NT2/D1 (cell line): Measurements from ENCODE around the gene TTC31.

Source experiments
- DNase-seq: peaks from one replicate; pipeline ENCODE4 v3.0.0-alpha.2; 2011; ENCODE audit warnings: low read depth, low spot score
- H3K27me3 ChIP-seq: 2 replicates; pipeline ENCODE4 v1.6.0; 2011; ENCODE audit warnings: mild to moderate bottlenecking; ENCODE audit not compliant: insufficient read length, insufficient read depth
- H3K36me3 ChIP-seq: 2 replicates; pipeline ENCODE4 v1.6.1; 2011; ENCODE audit warnings: mild to moderate bottlenecking, low read length, mixed read lengths; ENCODE audit not compliant: insufficient read depth, insufficient read length
- H3K4me1 ChIP-seq: 2 replicates; pipeline ENCODE4 v1.5.1; 2011; ENCODE audit not compliant: insufficient read depth, insufficient read length
- H3K4me3 ChIP-seq: 2 replicates; pipeline ENCODE4 v1.5.1; 2011; ENCODE audit warnings: low read depth; ENCODE audit not compliant: insufficient read length
- H3K9ac ChIP-seq: 2 replicates; pipeline ENCODE4 v1.6.0; 2011; ENCODE audit warnings: low read depth; ENCODE audit not compliant: insufficient read length
- H3K9me3 ChIP-seq: 2 replicates; pipeline ENCODE4 v1.5.1; 2011; ENCODE audit warnings: mild to moderate bottlenecking, low read length; ENCODE audit not compliant: insufficient read depth
- SUZ12 ChIP-seq: IDR thresholded peaks from 2 replicates; pipeline ENCODE4 v1.6.1; 2011; ENCODE audit not compliant: insufficient read length, insufficient read depth; ENCODE audit errors: extremely low read depth
- YY1 ChIP-seq: IDR thresholded peaks from 2 replicates; pipeline ENCODE4 v1.6.1; 2011; ENCODE audit not compliant: insufficient read length, insufficient read depth
- ZNF274 ChIP-seq: IDR thresholded peaks from 2 replicates; pipeline ENCODE4 v1.6.1; 2011; ENCODE audit warnings: mild to moderate bottlenecking, low read depth, low read length

TTC31 gene

GRCh38 chr2:74496997-74497776 lies 14.3 kb downstream of the TTC31 start:
- H3K4me3 ChIP-seq = no peak overlapping the region
- TF ChIP-seq ZNF274 = no peak
- no peak for TF ChIP-seq SUZ12
- TF ChIP-seq YY1 = no peak
- peaks cover 70% of the 10 kb centered on the region for H3K27me3 ChIP-seq
- H3K9ac ChIP-seq = peak overlapping the region; percentile 74
- no peaks in the 10 kb centered on the region for H3K9me3 ChIP-seq
- DNase-seq = no peak
- peaks cover 23% of the 10 kb centered on the region for H3K4me1 ChIP-seq
- H3K36me3 ChIP-seq = peaks cover 23% of the 10 kb centered on the region

GRCh38 chr2:74497777-74498499 lies 15.1 kb downstream of the TTC31 start:
- Histone ChIP-seq H3K4me3 (peak overlapping the region; percentile 39), H3K36me3 (peaks cover 16% of the 10 kb centered on the region), H3K9me3 (no peaks in the 10 kb centered on the region), H3K27me3 (peaks cover 78% of the 10 kb centered on the region), H3K4me1 (peaks cover 23% of the 10 kb centered on the region), H3K9ac (peak overlapping the region; percentile 74)
- no peak for DNase-seq
- TF ChIP-seq ZNF274 (no peak), YY1 (no peak), SUZ12 (no peak)

GRCh38 chr2:74498500-74499266 lies 15.8 kb downstream of the TTC31 start:
- peak overlapping the region; percentile 39 for H3K4me3 ChIP-seq
- no peaks in the 10 kb centered on the region for H3K9me3 ChIP-seq
- TF ChIP-seq SUZ12 (peak; percentile 18), YY1 (no peak), ZNF274 (no peak)
- no peak for DNase-seq
- H3K27me3 ChIP-seq = peaks cover 85% of the 10 kb centered on the region
- peak overlapping the region; percentile 33 for H3K9ac ChIP-seq
- peaks cover 23% of the 10 kb centered on the region for H3K4me1 ChIP-seq
- H3K36me3 ChIP-seq = peaks cover 9% of the 10 kb centered on the region

- H3K36me3 ChIP-seq = peaks cover 2% of the 10 kb centered on the region
- DNase-seq = no peak
- H3K9me3 ChIP-seq = no peaks in the 10 kb centered on the region
- TF ChIP-seq SUZ12 = peak; percentile 42
- TF ChIP-seq YY1 = no peak
- TF ChIP-seq ZNF274 = no peak
- peaks cover 92% of the 10 kb centered on the region for H3K27me3 ChIP-seq
- H3K9ac ChIP-seq = peak within 1 kb of the TSS; percentile 50
- H3K4me3 ChIP-seq = peak within 1 kb of the TSS; percentile 39
- peaks cover 23% of the 10 kb centered on the region for H3K4me1 ChIP-seq
Observed at GRCh38 chr2:74499267-74499939, 16.5 kb downstream of the TTC31 start, which contains the start of gene LBX2. Gene LBX2 (minus strand): TSS chr2:74499603. CDS start chr2:74499537, 66 bp downstream.

GRCh38 chr2:74499940-74500577 lies 17.2 kb downstream of the TTC31 start:
- H3K27me3 ChIP-seq = peaks cover 92% of the 10 kb centered on the region
- peak overlapping the region; percentile 39 for H3K4me3 ChIP-seq
- H3K4me1 ChIP-seq = peaks cover 23% of the 10 kb centered on the region
- H3K9ac ChIP-seq = no peak overlapping the region
- TF ChIP-seq ZNF274 = no peak
- no peak for TF ChIP-seq YY1
- DNase-seq = no peak
- H3K36me3 ChIP-seq = peaks cover 5% of the 10 kb centered on the region
- no peaks in the 10 kb centered on the region for H3K9me3 ChIP-seq

- H3K4me3 ChIP-seq = no peak overlapping the region
Observed at GRCh38 chr2:74500578-74500946, 17.7 kb downstream of the TTC31 start.

More at GRCh38 chr2:74500578-74500946, 17.7 kb downstream of the TTC31 start:
- no peak for TF ChIP-seq SUZ12
- no peak for TF ChIP-seq ZNF274
- TF ChIP-seq YY1 = no peak
- peaks cover 10% of the 10 kb centered on the region for H3K36me3 ChIP-seq
- H3K27me3 ChIP-seq = peaks cover 88% of the 10 kb centered on the region
- DNase-seq = no peak
- no peaks in the 10 kb centered on the region for H3K9me3 ChIP-seq
- H3K9ac ChIP-seq = no peak overlapping the region
- peaks cover 26% of the 10 kb centered on the region for H3K4me1 ChIP-seq
